ENCODE measurements around the gene CIDEB.

- TF ChIP-seq CTCF (IDR thresholded peaks at IDR 0.05) (no peak), POLR2A (IDR thresholded peaks at IDR 0.05) (no peak), EP300 (IDR thresholded peaks at IDR 0.05; ENCODE audit: low read depth) (no peak)
These were observed 17.3 kb upstream of the CIDEB start for GRCh38 chr14:24325041-24325530.
